RWPE2 (cell line): ENCODE data around the gene KCNH1.

Experiments used
- ATAC-seq: fragments of 200-7000 bp; cut with Tn5 transposase; 3 replicates; pipeline ENCODE4 v1.9.1; 2021; ENCODE audit warnings: low read depth
- DNase-seq: peaks from one replicate; pipeline ENCODE4 v3.0.0-alpha.2; 2020; ENCODE audit warnings: low spot score
- H3K27ac ChIP-seq: fragments of 450-650 bp; 2 replicates; pipeline ENCODE4 v1.5.1; 2017; ENCODE audit warnings: mild to moderate bottlenecking; ENCODE audit not compliant: poor library complexity, severe bottlenecking
- H3K27me3 ChIP-seq: fragments of 250-450 bp; sonication (Bioruptor Pico); 2 replicates; pipeline ENCODE4 v1.5.1; 2021; ENCODE audit warnings: mild to moderate bottlenecking, moderate library complexity; ENCODE audit not compliant: insufficient read depth, poor library complexity, severe bottlenecking
- H3K36me3 ChIP-seq: fragments of 250-450 bp; sonication (Bioruptor Pico); 2 replicates; pipeline ENCODE4 v1.5.1; 2020; ENCODE audit warnings: low read depth, mild to moderate bottlenecking, moderate library complexity
- H3K4me1 ChIP-seq: fragments of 250-450 bp; sonication (Bioruptor Pico); 2 replicates; pipeline ENCODE4 v1.5.1; 2021; ENCODE audit warnings: mild to moderate bottlenecking, moderate library complexity; ENCODE audit not compliant: insufficient read depth, poor library complexity, severe bottlenecking
- H3K4me3 ChIP-seq: fragments of 250-450 bp; sonication (Bioruptor Pico); 2 replicates; pipeline ENCODE4 v1.5.1; 2021; ENCODE audit warnings: mild to moderate bottlenecking, moderate library complexity; ENCODE audit not compliant: severe bottlenecking
- H3K9me3 ChIP-seq: fragments of 250-450 bp; sonication (Bioruptor Pico); 2 replicates; pipeline ENCODE4 v1.5.1; 2021; ENCODE audit warnings: mild to moderate bottlenecking, moderate library complexity; ENCODE audit not compliant: severe bottlenecking
- TF ChIP-seq, protein P1 (sequence below): fragments of 450-650 bp; IDR thresholded peaks from one replicate; pipeline ENCODE4 v1.5.1; 2017; ENCODE audit warnings: mild to moderate bottlenecking, moderate library complexity; ENCODE audit not compliant: poor library complexity, severe bottlenecking

KCNH1 gene

DNA sequence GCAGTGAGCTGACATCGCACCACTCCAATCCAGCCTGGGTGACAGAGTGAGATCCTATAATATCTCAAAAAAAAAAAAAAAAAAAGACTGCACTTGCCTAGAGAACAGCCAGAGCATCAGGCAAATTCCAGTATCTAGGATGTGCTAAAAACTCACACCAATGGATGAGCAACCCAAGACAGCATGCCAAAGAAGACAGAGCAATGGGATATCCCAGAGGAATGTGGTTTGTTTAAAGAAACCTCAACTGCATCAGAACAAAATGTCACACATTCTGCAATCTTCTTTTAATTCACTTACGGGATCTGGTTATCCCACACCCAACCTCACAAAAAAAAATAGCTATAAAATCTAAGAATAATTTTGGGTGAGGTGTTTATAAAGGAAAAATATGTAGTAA, 7.3 kb downstream of the KCNH1 start:
- no peak for DNase-seq
- TF ChIP-seq, protein P1, sequence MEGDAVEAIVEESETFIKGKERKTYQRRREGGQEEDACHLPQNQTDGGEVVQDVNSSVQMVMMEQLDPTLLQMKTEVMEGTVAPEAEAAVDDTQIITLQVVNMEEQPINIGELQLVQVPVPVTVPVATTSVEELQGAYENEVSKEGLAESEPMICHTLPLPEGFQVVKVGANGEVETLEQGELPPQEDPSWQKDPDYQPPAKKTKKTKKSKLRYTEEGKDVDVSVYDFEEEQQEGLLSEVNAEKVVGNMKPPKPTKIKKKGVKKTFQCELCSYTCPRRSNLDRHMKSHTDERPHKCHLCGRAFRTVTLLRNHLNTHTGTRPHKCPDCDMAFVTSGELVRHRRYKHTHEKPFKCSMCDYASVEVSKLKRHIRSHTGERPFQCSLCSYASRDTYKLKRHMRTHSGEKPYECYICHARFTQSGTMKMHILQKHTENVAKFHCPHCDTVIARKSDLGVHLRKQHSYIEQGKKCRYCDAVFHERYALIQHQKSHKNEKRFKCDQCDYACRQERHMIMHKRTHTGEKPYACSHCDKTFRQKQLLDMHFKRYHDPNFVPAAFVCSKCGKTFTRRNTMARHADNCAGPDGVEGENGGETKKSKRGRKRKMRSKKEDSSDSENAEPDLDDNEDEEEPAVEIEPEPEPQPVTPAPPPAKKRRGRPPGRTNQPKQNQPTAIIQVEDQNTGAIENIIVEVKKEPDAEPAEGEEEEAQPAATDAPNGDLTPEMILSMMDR: no peak

DNA sequence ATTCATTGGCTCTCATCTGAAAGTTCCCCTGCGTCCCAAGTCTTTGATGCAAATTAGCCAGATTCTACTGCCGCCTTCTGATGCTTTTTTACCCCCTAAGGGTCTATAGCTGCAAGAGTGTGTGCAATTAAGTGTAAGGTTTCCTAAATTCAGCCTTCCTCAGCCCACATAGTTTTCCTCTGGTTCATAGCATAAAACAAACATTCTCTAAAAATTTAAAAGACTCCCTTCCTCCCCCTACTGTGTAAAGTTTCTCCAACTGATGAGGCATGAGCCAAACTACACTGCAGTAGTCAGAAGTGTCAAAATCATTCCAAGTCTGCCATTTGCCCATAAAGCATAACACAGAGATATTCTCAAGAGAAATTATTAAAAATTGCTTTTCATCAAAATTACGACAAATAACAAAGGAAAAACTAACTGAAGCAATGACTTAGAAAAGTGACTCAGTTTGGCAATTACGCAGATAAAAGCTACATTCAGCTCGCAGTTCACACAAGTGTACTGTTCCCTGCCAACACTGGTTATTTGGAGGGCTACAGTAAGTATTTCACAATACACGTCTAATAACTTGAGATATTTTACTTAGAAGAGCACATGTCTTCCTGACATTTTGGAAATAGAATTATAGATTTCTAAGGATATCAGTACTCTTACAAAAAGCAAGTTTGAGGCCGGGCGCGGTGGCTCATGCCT, 15.4 kb downstream of the KCNH1 start:
- H3K27ac ChIP-seq: no peak overlapping the region
- H3K9me3 ChIP-seq: no peaks in the 10 kb centered on the region
- no peaks in the 10 kb centered on the region for H3K36me3 ChIP-seq
- H3K4me1 ChIP-seq: no peaks in the 10 kb centered on the region
- TF ChIP-seq, protein P1: no peak
- no peaks in the 10 kb centered on the region for H3K27me3 ChIP-seq
- ATAC-seq: no peak
- no peak overlapping the region for H3K4me3 ChIP-seq
- no peak for DNase-seq

More for the DNA sequence above, 7.3 kb downstream of the KCNH1 start:
- H3K4me3 ChIP-seq: no peak overlapping the region
- H3K36me3 ChIP-seq: no peaks in the 10 kb centered on the region
- no peak for ATAC-seq
- no peaks in the 10 kb centered on the region for H3K4me1 ChIP-seq
- no peaks in the 10 kb centered on the region for H3K9me3 ChIP-seq
- no peaks in the 10 kb centered on the region for H3K27me3 ChIP-seq
- no peak overlapping the region for H3K27ac ChIP-seq

DNA sequence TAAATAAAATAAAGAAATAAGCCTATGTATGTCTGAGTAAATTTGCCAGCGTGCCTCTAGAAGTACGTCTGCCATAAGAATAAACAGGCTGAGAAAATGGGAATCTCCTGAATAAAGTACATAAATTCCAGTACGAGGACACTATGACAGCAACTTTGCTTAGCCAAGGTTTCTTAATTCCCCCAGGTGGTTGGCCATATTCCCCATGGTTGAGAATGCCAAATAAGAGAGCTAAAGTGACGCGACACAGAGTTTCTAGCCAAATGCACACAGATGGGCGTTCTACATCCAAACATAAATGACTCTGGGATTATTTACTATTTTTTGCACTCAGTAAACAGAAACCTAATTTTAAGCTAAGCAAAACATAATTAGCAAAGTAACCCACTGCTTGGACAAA, 19.5 kb downstream of the KCNH1 start:
- Histone ChIP-seq H3K27ac (no peak overlapping the region), H3K4me1 (no peaks in the 10 kb centered on the region), H3K9me3 (no peaks in the 10 kb centered on the region), H3K4me3 (no peak overlapping the region), H3K27me3 (no peaks in the 10 kb centered on the region), H3K36me3 (no peaks in the 10 kb centered on the region)
- ATAC-seq (no peak), DNase-seq (no peak)
- TF ChIP-seq, protein P1: no peak

DNA sequence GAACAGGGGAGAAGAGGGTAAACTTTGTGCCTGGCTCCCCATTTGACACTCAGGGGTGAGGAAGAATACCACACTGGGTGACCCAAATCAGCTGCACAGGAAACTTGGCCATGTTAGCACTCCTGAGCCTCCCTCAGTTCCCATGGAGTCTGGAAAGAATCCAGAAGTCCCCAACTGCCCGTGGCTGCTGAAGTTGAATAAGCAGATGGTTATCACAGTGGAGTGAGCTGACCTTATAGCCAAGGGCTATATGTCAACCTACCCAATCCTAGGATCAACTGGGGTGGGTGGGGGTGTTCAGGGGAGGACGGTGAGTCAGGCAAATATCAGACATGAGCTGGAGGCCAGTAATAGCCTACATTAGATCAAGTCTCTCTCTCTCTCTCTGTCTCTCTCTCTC, 20.4 kb downstream of the KCNH1 start:
- ATAC-seq (no peak), DNase-seq (no peak)
- H3K27ac ChIP-seq: no peak overlapping the region
- H3K9me3 ChIP-seq: no peaks in the 10 kb centered on the region
- H3K36me3 ChIP-seq: no peaks in the 10 kb centered on the region
- no peaks in the 10 kb centered on the region for H3K4me1 ChIP-seq
- TF ChIP-seq, protein P1: no peak
- no peak overlapping the region for H3K4me3 ChIP-seq
- no peaks in the 10 kb centered on the region for H3K27me3 ChIP-seq

DNA sequence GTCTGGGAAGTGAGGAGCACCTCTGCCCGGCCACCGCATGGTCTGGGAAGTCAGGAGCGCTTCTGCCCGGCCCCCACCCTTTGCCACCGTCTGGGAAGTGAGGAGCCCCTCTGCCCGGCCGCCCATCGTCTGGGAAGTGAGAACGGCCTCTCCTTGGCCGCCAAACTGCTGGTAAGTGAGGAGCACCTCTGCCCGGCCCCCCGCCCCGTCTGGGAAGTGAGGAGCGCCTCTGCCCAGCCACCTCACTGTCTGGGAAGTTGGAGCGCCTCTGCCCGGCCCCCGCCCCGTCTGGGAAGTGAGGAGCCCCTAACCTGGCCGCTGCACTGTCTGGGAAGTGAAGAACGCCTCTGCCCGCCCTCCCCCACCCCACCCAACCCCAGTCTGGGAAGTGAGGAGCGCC, 22.6 kb downstream of the KCNH1 start:
- no peak for DNase-seq
- ATAC-seq: no peak
- H3K9me3 ChIP-seq: no peaks in the 10 kb centered on the region
- no peaks in the 10 kb centered on the region for H3K36me3 ChIP-seq
- H3K4me1 ChIP-seq: no peaks in the 10 kb centered on the region
- no peak overlapping the region for H3K4me3 ChIP-seq
- H3K27ac ChIP-seq: no peak overlapping the region
- TF ChIP-seq, protein P1: no peak
- no peaks in the 10 kb centered on the region for H3K27me3 ChIP-seq
